Mesendoderm (in vitro differentiated cells): ENCODE data around the gene DDOST.

Experiments
- DNase-seq: peaks from one replicate; pipeline ENCODE4 v3.0.0; 2013
- H2AK5ac ChIP-seq: 2 replicates; pipeline ENCODE4 v1.6.1; 2013; ENCODE audit warnings: low read length, inconsistent platforms
- H2BK120ac ChIP-seq: 2 replicates; pipeline ENCODE4 v1.6.1; 2013; ENCODE audit warnings: low read depth, mild to moderate bottlenecking, low read length, moderate library complexity, mixed read lengths
- H2BK15ac ChIP-seq: replicated peaks from 2 replicates; pipeline ENCODE4 v1.6.1; 2013; ENCODE audit warnings: low read depth, mild to moderate bottlenecking, moderate library complexity
- H2BK5ac ChIP-seq: 2 replicates; pipeline ENCODE4 v1.6.1; 2013; ENCODE audit warnings: low read length, inconsistent platforms
- H3K18ac ChIP-seq: 2 replicates; pipeline ENCODE4 v1.6.1; 2013; ENCODE audit warnings: mild to moderate bottlenecking, low read length, mixed read lengths
- H3K23ac ChIP-seq: one replicate; pipeline ENCODE4 v1.6.1; 2013; ENCODE audit warnings: low read length
- H3K27ac ChIP-seq: 2 replicates; pipeline ENCODE4 v1.5.1; 2013; ENCODE audit warnings: low read depth, mild to moderate bottlenecking, inconsistent platforms, low read length, moderate library complexity
- H3K27me3 ChIP-seq: 2 replicates; pipeline ENCODE4 v1.6.1; 2013; ENCODE audit warnings: low read length, control low read depth, mild to moderate bottlenecking, inconsistent platforms; ENCODE audit not compliant: insufficient read depth, poor library complexity
- H3K36me3 ChIP-seq: 2 replicates; pipeline ENCODE4 v1.6.1; 2013; ENCODE audit warnings: low read length, inconsistent platforms; ENCODE audit not compliant: control insufficient read depth, insufficient read depth
- H3K4ac ChIP-seq: one replicate; pipeline ENCODE4 v1.6.1; 2013; ENCODE audit warnings: low read depth, mild to moderate bottlenecking, low read length, moderate library complexity
- H3K4me1 ChIP-seq: 2 replicates; pipeline ENCODE4 v1.6.1; 2013; ENCODE audit warnings: low read depth, low read length, inconsistent platforms; ENCODE audit not compliant: control insufficient read depth
- H3K4me2 ChIP-seq: 2 replicates; pipeline ENCODE4 v1.6.1; 2013; ENCODE audit warnings: low read length
- H3K4me3 ChIP-seq: 2 replicates; pipeline ENCODE4 v1.5.1; 2013; ENCODE audit warnings: mild to moderate bottlenecking, low read length
- H3K56ac ChIP-seq: one replicate; pipeline ENCODE4 v1.6.1; 2013; ENCODE audit warnings: low read length
- H3K79me1 ChIP-seq: 2 replicates; pipeline ENCODE4 v1.6.1; 2013; ENCODE audit warnings: low read length, inconsistent platforms
- H3K79me2 ChIP-seq: 2 replicates; pipeline ENCODE4 v1.6.1; 2013; ENCODE audit warnings: mild to moderate bottlenecking, low read length; ENCODE audit not compliant: control insufficient read depth, insufficient read depth
- H3K9ac ChIP-seq: 2 replicates; pipeline ENCODE4 v1.6.1; 2013; ENCODE audit warnings: low read length, inconsistent platforms
- H4K5ac ChIP-seq: one replicate; pipeline ENCODE4 v1.6.1; 2013; ENCODE audit warnings: low read length
- H4K8ac ChIP-seq: one replicate; pipeline ENCODE4 v1.6.1; 2013; ENCODE audit warnings: low read depth, mild to moderate bottlenecking, control low read depth, low read length, moderate library complexity
- WGBS: extraction: QIAGEN DNeasy Blood & Tissue Kit; methylation state at CpG from one replicate; pipeline ENCODE4 v1.1.7; 2013; ENCODE audit warnings: low lambda C conversion rate, missing lambda C conversion rate; ENCODE audit not compliant: insufficient coverage; ENCODE audit errors: extremely low coverage; 5-methylcytosine and 5-hydroxymethylcytosine counted together

Gene DDOST

DNA sequence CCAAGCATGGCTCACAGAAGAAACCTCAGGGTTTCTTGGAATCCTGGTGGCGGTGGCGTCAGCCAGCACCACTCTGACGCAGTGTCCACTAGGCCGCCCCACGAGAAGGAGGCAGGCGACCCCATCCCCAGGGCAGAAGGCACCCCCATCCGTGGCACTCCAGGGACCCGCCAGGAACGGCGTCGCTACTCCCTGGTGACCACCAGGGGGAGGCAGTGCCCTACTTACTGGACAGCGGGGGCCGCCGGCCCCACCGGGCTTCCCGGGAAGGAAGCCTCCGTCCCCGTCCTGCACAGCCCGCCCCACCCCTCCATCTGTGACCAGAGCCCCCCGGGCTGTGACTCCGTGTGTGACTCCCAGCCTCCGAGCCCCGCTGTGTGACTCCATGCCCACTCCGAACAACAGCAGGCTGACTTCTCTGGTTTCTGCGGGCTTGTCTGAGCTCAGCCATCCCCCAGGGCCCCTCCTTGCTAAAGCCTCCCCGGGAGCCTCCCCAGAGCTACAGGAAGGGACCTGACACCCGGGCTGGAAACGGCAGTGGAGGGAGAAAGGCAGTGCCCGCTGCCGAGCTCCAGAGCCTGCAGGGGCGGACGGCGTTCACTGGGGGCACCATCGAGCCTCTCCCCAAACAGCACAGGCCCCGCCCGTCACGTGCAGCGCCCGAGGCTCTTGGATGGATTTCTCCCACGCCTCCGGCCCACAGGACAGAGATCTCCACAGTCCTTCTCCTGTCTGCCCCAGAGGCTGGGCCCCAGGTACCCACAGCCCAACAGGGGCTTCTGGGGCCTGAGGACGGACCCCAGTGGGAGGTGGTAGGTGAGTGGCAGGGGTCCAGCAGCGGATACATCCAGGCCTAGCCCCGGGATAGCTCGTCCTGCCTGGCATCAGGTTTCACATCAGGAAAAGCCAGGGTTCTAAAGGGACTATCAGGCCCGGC is 35.5 kb upstream of the DDOST start:
- H3K4me2 ChIP-seq = peak overlapping the region; percentile 91
- no peak overlapping the region for H3K27ac ChIP-seq
- no peak overlapping the region for H2AK5ac ChIP-seq
- H3K4me1 ChIP-seq = no peaks in the 10 kb centered on the region
- no peak overlapping the region for H2BK15ac ChIP-seq
- peak overlapping the region; percentile 86 for H3K56ac ChIP-seq
- H3K79me2 ChIP-seq = no peaks in the 10 kb centered on the region
- H3K36me3 ChIP-seq = no peaks in the 10 kb centered on the region
- no peak overlapping the region for H4K5ac ChIP-seq
- no peak overlapping the region for H3K4ac ChIP-seq
- H4K8ac ChIP-seq = no peak overlapping the region
- H3K79me1 ChIP-seq = no peaks in the 10 kb centered on the region
- H2BK5ac ChIP-seq = no peak overlapping the region
- no peak overlapping the region for H2BK120ac ChIP-seq
- DNase-seq = peak; percentile 94
- no peaks in the 10 kb centered on the region for H3K27me3 ChIP-seq
- H3K4me3 ChIP-seq = peak overlapping the region; percentile 36
- H3K23ac ChIP-seq = no peak overlapping the region
- peak overlapping the region; percentile 64 for H3K9ac ChIP-seq
- WGBS = no CpG with 5 or more reads among the region's 46 CpGs
- H3K18ac ChIP-seq = no peak overlapping the region

DNA sequence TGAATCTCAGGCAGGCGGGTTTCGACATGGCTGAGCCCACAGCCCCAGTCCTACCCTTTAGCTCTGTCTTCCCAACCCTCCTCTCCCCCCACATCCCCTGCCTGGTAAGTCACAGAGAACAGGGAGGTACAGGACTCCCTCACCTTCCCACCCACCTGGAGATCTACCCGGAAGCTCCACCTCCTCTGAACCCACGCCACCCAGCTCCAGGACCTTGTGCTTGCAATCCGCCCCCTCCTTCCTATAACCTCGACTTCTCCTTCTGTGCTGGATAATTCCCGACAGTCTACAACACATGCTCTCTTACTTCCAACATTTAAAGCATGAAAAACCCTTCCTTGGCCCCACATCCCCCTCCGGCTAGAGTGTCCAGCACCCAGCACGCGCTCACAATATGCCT is 34.3 kb upstream of the DDOST start:
- H2BK120ac ChIP-seq = no peak overlapping the region
- H3K79me2 ChIP-seq = no peaks in the 10 kb centered on the region
- H2AK5ac ChIP-seq = no peak overlapping the region
- H3K27me3 ChIP-seq = no peaks in the 10 kb centered on the region
- H3K18ac ChIP-seq = no peak overlapping the region
- H3K36me3 ChIP-seq = no peaks in the 10 kb centered on the region
- H3K79me1 ChIP-seq = no peaks in the 10 kb centered on the region
- H3K27ac ChIP-seq = no peak overlapping the region
- H3K4ac ChIP-seq = no peak overlapping the region
- no CpG with 5 or more reads among the region's 10 CpGs for WGBS
- H3K4me2 ChIP-seq = no peak overlapping the region
- no peak overlapping the region for H3K56ac ChIP-seq
- no peak overlapping the region for H2BK15ac ChIP-seq
- H4K5ac ChIP-seq = no peak overlapping the region
- no peak overlapping the region for H3K23ac ChIP-seq
- H4K8ac ChIP-seq = no peak overlapping the region
- H3K4me1 ChIP-seq = no peaks in the 10 kb centered on the region
- no peak overlapping the region for H3K4me3 ChIP-seq
- no peak overlapping the region for H2BK5ac ChIP-seq
- H3K9ac ChIP-seq = no peak overlapping the region
- no peak for DNase-seq

DNA sequence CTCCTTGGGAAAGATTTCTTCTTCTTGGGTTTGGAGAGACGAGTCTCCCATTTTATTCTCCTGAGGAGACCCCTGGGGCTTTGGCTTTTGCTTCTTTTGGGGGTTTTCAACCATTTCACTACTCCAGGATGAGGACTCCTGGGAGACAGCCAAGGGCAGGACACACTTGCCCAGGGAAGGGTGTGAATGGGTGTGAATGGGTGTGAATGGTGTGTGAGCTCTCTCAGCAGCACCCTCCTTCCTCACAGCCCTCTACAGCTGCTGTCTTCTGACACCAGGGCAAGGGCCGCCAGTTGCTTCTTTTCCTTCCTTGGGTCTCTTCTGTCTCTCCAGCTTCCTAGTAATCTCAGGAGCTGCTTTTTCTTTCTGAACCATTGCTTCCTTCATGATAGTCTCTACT is 32.5 kb upstream of the DDOST start:
- Histone ChIP-seq H3K4me2 (no peak overlapping the region), H3K18ac (no peak overlapping the region), H3K79me1 (no peaks in the 10 kb centered on the region), H3K27me3 (no peaks in the 10 kb centered on the region), H4K5ac (no peak overlapping the region), H2AK5ac (no peak overlapping the region), H3K4ac (no peak overlapping the region), H3K4me1 (no peaks in the 10 kb centered on the region), H3K36me3 (no peaks in the 10 kb centered on the region), H3K79me2 (no peaks in the 10 kb centered on the region), H3K23ac (no peak overlapping the region), H3K4me3 (no peak overlapping the region), H4K8ac (no peak overlapping the region), H2BK15ac (no peak overlapping the region), H3K27ac (no peak overlapping the region), H2BK120ac (no peak overlapping the region), H3K9ac (no peak overlapping the region), H3K56ac (no peak overlapping the region), H2BK5ac (no peak overlapping the region)
- no peak for DNase-seq
- WGBS = no CpG with 5 or more reads among the region's 2 CpGs

DNA sequence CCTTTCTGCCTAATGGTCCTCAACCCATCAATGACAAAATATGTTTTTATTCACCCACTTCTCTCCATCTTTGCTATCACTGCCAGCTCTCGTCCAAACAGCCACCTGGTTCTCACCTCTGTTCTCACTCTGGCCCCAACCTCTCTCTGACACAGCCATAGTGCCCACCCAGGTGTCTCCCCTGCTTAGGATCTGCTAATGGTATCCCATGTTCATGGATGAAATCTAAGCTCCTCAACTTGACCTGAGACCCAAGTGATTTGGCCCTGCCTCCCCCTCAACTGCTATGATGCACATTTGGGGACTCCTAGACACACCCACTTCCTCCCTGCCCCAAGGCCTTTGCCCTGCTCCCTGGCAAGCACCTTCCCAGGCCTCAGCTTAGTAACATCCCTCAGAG is 30.7 kb upstream of the DDOST start:
- Histone ChIP-seq H3K4me1 (no peaks in the 10 kb centered on the region), H2BK120ac (no peak overlapping the region), H3K27ac (no peak overlapping the region), H4K5ac (no peak overlapping the region), H3K23ac (no peak overlapping the region), H3K36me3 (no peaks in the 10 kb centered on the region), H3K27me3 (no peaks in the 10 kb centered on the region), H3K4me2 (no peak overlapping the region), H3K79me1 (no peaks in the 10 kb centered on the region), H2BK15ac (no peak overlapping the region), H2BK5ac (no peak overlapping the region), H3K4me3 (no peak overlapping the region), H2AK5ac (no peak overlapping the region), H3K9ac (no peak overlapping the region), H3K4ac (no peak overlapping the region), H3K18ac (no peak overlapping the region), H4K8ac (no peak overlapping the region), H3K56ac (no peak overlapping the region), H3K79me2 (no peaks in the 10 kb centered on the region)
- WGBS = no CpG with 5 or more reads among the region's 1 CpG
- DNase-seq = no peak

DNA sequence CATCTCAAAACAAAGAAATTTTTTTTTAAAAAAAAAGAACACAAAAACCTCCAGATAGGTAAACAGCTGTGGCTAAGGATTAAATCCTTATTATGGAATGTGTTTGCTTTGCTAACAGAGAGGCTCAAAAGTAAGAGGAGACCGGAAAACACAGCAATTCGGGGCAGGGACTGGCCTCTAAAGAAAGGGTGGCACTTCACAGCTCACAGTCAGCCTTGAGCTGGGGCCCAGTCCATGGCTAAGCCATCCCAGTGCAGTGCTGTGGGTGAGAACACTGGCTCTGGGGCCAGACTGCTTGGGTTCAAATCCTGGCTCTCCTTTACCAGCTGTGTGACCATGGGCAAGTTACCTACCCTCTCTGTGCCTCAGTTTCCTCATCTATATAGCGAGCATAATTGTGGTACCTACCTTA is 28.5 kb upstream of the DDOST start:
- DNase-seq = no peak
- Histone ChIP-seq H2AK5ac (no peak overlapping the region), H3K79me1 (no peaks in the 10 kb centered on the region), H3K27ac (no peak overlapping the region), H3K18ac (no peak overlapping the region), H3K56ac (no peak overlapping the region), H2BK15ac (no peak overlapping the region), H3K9ac (no peak overlapping the region), H3K4me3 (no peak overlapping the region), H3K4me2 (no peak overlapping the region), H3K4me1 (no peaks in the 10 kb centered on the region), H3K4ac (no peak overlapping the region), H4K5ac (no peak overlapping the region), H2BK120ac (no peak overlapping the region), H3K27me3 (no peaks in the 10 kb centered on the region), H4K8ac (no peak overlapping the region), H3K79me2 (no peaks in the 10 kb centered on the region), H3K23ac (no peak overlapping the region), H3K36me3 (no peaks in the 10 kb centered on the region), H2BK5ac (no peak overlapping the region)
- no CpG with 5 or more reads among the region's 3 CpGs for WGBS
